ENCODE measurements around the gene ADGRE2.

DNA sequence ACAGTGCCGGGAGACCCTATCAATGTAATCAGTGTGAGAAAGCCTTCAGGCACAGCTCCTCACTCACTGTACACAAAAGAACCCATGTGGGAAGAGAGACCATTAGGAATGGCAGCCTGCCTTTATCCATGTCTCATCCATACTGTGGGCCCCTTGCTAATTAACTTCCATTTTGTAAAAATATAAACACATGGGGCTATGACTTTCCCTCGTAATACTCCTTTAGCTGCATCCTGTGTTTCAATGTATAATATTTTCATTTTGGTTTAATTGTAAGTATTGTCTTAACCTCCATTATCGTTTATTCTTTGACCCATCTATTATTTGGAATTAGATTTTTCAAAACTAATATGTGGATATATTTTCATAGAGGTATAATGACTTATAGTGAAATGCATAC, 59.2 kb downstream of the ADGRE2 start:
- TF ChIP-seq EP300 (IDR thresholded peaks at IDR 0.05) (no peak), POLR2AphosphoS5 (IDR thresholded peaks at IDR 0.05) (no peak), POLR2A (IDR thresholded peaks at IDR 0.05) (no peak)
- TF ChIP-seq, protein P1, sequence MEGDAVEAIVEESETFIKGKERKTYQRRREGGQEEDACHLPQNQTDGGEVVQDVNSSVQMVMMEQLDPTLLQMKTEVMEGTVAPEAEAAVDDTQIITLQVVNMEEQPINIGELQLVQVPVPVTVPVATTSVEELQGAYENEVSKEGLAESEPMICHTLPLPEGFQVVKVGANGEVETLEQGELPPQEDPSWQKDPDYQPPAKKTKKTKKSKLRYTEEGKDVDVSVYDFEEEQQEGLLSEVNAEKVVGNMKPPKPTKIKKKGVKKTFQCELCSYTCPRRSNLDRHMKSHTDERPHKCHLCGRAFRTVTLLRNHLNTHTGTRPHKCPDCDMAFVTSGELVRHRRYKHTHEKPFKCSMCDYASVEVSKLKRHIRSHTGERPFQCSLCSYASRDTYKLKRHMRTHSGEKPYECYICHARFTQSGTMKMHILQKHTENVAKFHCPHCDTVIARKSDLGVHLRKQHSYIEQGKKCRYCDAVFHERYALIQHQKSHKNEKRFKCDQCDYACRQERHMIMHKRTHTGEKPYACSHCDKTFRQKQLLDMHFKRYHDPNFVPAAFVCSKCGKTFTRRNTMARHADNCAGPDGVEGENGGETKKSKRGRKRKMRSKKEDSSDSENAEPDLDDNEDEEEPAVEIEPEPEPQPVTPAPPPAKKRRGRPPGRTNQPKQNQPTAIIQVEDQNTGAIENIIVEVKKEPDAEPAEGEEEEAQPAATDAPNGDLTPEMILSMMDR (IDR thresholded peaks at IDR 0.05): no peak
